Right lobe of liver (tissue), 6 donors: ENCODE data around the gene DDX10. TPM values are rescaled to one million over a fixed set of nuclear protein-coding genes. Genes with fewer than 3 reads are reported as not detected.

Experiments
- ATAC-seq, 4 donors: fragments of 200-7000 bp; cut with Tn5 transposase; one replicate each; pipeline ENCODE4 v1.9.1; 2020; ENCODE audit warnings: mild to moderate bottlenecking in 4 of 4, moderate library complexity in 4 of 4
- DNase-seq, 3 donors: peaks; one replicate each; pipeline ENCODE4 v3.0.0-alpha.2; 2020
- H3K27ac ChIP-seq, 3 donors: fragments of 200-600 bp; one replicate each; pipeline ENCODE4 v1.8.0; 2022
- H3K27me3 ChIP-seq, 2 donors: fragments of 200-600 bp; one replicate each; pipeline ENCODE4 v1.8.0; 2022
- H3K36me3 ChIP-seq, 4 donors: fragments of 200-600 bp; sonication (generic) in 1 of 4; one replicate each; pipeline versions ENCODE4 v1.5.1 to v1.8.0; 2017 to 2022; ENCODE audit warnings: control low read depth in 1 of 4
- H3K4me1 ChIP-seq, 4 donors: fragments of 200-600 bp; sonication (generic) in 1 of 4; one replicate each; pipeline versions ENCODE4 v1.5.1 to v1.8.0; 2017 to 2022; ENCODE audit warnings: control low read depth in 1 of 4
- H3K4me3 ChIP-seq, 3 donors: fragments of 200-600 bp; one replicate each; pipeline ENCODE4 v1.8.0; 2022
- H3K9me3 ChIP-seq, 4 donors: fragments of 200-600 bp; sonication (generic) in 1 of 4; one replicate each; pipeline versions ENCODE4 v1.5.1 to v1.8.0; 2017 to 2022; ENCODE audit warnings: control low read depth in 1 of 4
- POLR2A ChIP-seq: fragments of 450-650 bp; IDR thresholded peaks from one replicate; pipeline ENCODE4 v1.6.1; 2017; ENCODE audit warnings: antibody characterized with exemption, mild to moderate bottlenecking
- WGBS: methylation state at CpG from one replicate; pipeline ENCODE4 v1.1.6; 2018; ENCODE audit warnings: low coverage, low lambda C conversion rate; ENCODE audit not compliant: insufficient coverage; ENCODE audit errors: missing lambda C conversion rate; 5-methylcytosine and 5-hydroxymethylcytosine counted together
- intact Hi-C, 2 donors: fragments of 100-400 bp; cut with DNase I; formaldehyde crosslinking; loops; one replicate each; pipeline versions ENCODE4 v1.11.2 to v1.14.1; 2022
- total RNA-seq, 6 experiments: library from RNA; depleted of rRNA in 2 of 6; stranded (reverse); fragments of >200 nt in 2 of 6; fragmentation: NEBNext Ultra II Directional in 3 of 6; extraction: Animal tissue kit (Norgen Biotek cat#: 25700) in 3 of 6; gene quantifications; one replicate each; pipeline versions ENCODE4 v1.1.0 to v1.2.4, GENCODE V29; 2016 to 2023
- TF ChIP-seq, protein P1 (sequence below), 4 donors: fragments of 200-600 bp in 3 of 4; fragments of 450-650 bp in 1 of 4; IDR thresholded peaks; one replicate each; pipeline versions ENCODE4 v1.5.1 to v1.8.0; 2016 to 2022; ENCODE audit warnings: antibody characterized with exemption in 4 of 4, mild to moderate bottlenecking in 2 of 4
- donor health status: DM: no; HTN: yes; CAD: no.
- donor health status: DM: no; HTN: no; CAD: no.
- donor health status: DM: no; HTN: no; CAD: no.
- donor health status: DM: no; HTN: yes; CAD: no.
- donor health status: DM: no; HTN: yes; CAD: no.

The DDX10 gene
- total RNA-seq, 6 experiments from 2014 or later = 7.4 to 13.6 (median 11.3) TPM

DNA sequence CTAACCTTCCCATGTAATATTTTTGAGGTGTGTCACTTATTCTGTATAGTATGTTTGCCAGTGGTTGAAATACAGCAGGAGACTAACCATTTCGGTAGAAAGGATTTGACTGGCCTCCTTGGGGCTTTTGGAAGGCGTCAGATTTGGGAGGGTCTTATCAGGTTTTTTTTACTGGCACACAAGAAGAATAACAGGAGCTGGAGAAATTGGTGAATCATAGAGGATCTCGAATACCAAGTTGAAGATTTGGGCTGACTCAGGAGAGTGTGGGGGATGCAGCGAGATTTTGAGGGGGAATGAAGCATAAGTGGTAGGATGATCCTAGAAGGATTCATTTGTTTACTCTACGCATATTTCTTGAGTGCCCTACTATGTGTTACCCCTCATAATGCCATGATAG is 200.5 kb downstream of the DDX10 start:
- Histone ChIP-seq H3K27ac (no peak overlapping the region), H3K27me3 (no peaks in the 10 kb centered on the region), H3K4me1 (no peaks in the 10 kb centered on the region), H3K36me3 (no peaks in the 10 kb centered on the region), H3K4me3 (no peak overlapping the region), H3K9me3 (no peaks in the 10 kb centered on the region)
- DNase-seq (no peak), ATAC-seq (no peak)
- intact Hi-C loops = no loop called here
- TF ChIP-seq, protein P1, sequence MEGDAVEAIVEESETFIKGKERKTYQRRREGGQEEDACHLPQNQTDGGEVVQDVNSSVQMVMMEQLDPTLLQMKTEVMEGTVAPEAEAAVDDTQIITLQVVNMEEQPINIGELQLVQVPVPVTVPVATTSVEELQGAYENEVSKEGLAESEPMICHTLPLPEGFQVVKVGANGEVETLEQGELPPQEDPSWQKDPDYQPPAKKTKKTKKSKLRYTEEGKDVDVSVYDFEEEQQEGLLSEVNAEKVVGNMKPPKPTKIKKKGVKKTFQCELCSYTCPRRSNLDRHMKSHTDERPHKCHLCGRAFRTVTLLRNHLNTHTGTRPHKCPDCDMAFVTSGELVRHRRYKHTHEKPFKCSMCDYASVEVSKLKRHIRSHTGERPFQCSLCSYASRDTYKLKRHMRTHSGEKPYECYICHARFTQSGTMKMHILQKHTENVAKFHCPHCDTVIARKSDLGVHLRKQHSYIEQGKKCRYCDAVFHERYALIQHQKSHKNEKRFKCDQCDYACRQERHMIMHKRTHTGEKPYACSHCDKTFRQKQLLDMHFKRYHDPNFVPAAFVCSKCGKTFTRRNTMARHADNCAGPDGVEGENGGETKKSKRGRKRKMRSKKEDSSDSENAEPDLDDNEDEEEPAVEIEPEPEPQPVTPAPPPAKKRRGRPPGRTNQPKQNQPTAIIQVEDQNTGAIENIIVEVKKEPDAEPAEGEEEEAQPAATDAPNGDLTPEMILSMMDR (IDR thresholded peaks at IDR 0.05) = no peak
- TF ChIP-seq POLR2A = no peak
- 87% methylated on average over 4 of the region's 5 CpGs for WGBS

GRCh38 chr11:108866781-108867180 is 201.9 kb downstream of the DDX10 start:
- no peaks in the 10 kb centered on the region for H3K4me1 ChIP-seq
- ATAC-seq (no peak), DNase-seq (no peak)
- WGBS = 67% methylated on average over 2 of the region's 2 CpGs
- no peak overlapping the region for H3K27ac ChIP-seq
- no peak for TF ChIP-seq POLR2A
- TF ChIP-seq, protein P1 (IDR thresholded peaks at IDR 0.05) = no peak
- intact Hi-C loops = no loop called here
- no peaks in the 10 kb centered on the region for H3K9me3 ChIP-seq
- H3K4me3 ChIP-seq = no peak overlapping the region
- H3K27me3 ChIP-seq = no peaks in the 10 kb centered on the region
- H3K36me3 ChIP-seq = no peaks in the 10 kb centered on the region

- Histone ChIP-seq H3K36me3 (no peaks in the 10 kb centered on the region), H3K4me3 (no peak overlapping the region), H3K27ac (peak overlapping the region in 1 of 3 donors; percentile 11), H3K4me1 (no peaks in the 10 kb centered on the region), H3K9me3 (no peaks in the 10 kb centered on the region), H3K27me3 (no peaks in the 10 kb centered on the region)
- intact Hi-C loops = no loop called here
- ATAC-seq (peak; percentile 44 to 75 (median 54)), DNase-seq (no peak)
- TF ChIP-seq, protein P1 (IDR thresholded peaks at IDR 0.05) = no peak
- no peak for TF ChIP-seq POLR2A
- WGBS = 54% methylated on average over 4 of the region's 4 CpGs
Observed at GRCh38 chr11:108870373-108871020, 205.6 kb downstream of the DDX10 start.

GRCh38 chr11:108871152-108871551 is 206.3 kb downstream of the DDX10 start:
- Histone ChIP-seq H3K9me3 (no peaks in the 10 kb centered on the region), H3K27ac (no peak overlapping the region), H3K4me3 (no peak overlapping the region), H3K36me3 (no peaks in the 10 kb centered on the region), H3K4me1 (no peaks in the 10 kb centered on the region), H3K27me3 (no peaks in the 10 kb centered on the region)
- intact Hi-C loops = no loop called here
- ATAC-seq (peak in 3 of 4 donors; percentile 41 to 69 (median 47)), DNase-seq (peak in 1 of 3 donors; percentile 33)
- TF ChIP-seq, protein P1 (IDR thresholded peaks at IDR 0.05) = peak; percentile 27 to 54 (median 43)
- no peak for TF ChIP-seq POLR2A
